Activated CD8-positive, alpha-beta T cell treated with anti-CD3 and anti-CD28 coated beads for 36 hours (primary cell): ENCODE measurements around the gene PRDM2. TPM values are rescaled to one million over a fixed set of nuclear protein-coding genes. Genes with fewer than 3 reads are reported as not detected.
A peak's percentile ranks its signal among the peaks of the same experiment; 100 is the strongest.

Experiments
- ATAC-seq: fragments of 200-7000 bp; cut with Tn5 transposase; one replicate; pipeline ENCODE4 v1.10.0; 2021; ENCODE audit warnings: mild to moderate bottlenecking, moderate library complexity
- CTCF ChIA-PET: fragments of 350-600 bp; sonication (Branson Sonifier 250); formaldehyde crosslinking; loops from one replicate; lab custom pipeline; 2021; ENCODE audit warnings: antibody characterized with exemption; lab: Charles Lee
- POLR2A ChIA-PET: fragments of 350-600 bp; sonication (Branson Sonifier 250); formaldehyde crosslinking; loops from one replicate; lab custom pipeline; 2021; ENCODE audit warnings: antibody characterized with exemption; lab: Charles Lee
- DNase-seq: peaks from one replicate; pipeline ENCODE4 v3.0.0-alpha.2; 2020
- H3K27ac Mint-ChIP-seq: one replicate; pipeline ENCODE4 v1.8.0; 2021; ENCODE audit warnings: mild to moderate bottlenecking, mixed read lengths
- H3K27me3 Mint-ChIP-seq: one replicate; pipeline ENCODE4 v1.8.0; 2021; ENCODE audit warnings: mixed read lengths
- H3K36me3 Mint-ChIP-seq: one replicate; pipeline ENCODE4 v1.8.0; 2021; ENCODE audit warnings: low read depth, mixed read lengths
- H3K4me1 Mint-ChIP-seq: one replicate; pipeline ENCODE4 v1.8.0; 2021; ENCODE audit warnings: low read depth, mixed read lengths
- H3K4me3 Mint-ChIP-seq: one replicate; pipeline ENCODE4 v1.8.0; 2021; ENCODE audit warnings: mild to moderate bottlenecking, moderate library complexity, mixed read lengths
- H3K9me3 Mint-ChIP-seq: one replicate; pipeline ENCODE4 v1.8.0; 2021; ENCODE audit warnings: mixed read lengths
- intact Hi-C: fragments of 100-400 bp; cut with micrococcal nuclease; formaldehyde crosslinking; loops from one replicate; pipeline ENCODE4 v1.10.0; 2022
- total RNA-seq, 2 experiments: library from RNA; stranded (reverse); gene quantifications; one replicate each; pipeline ENCODE4 v1.2.3, GENCODE V29; 2021
- TF ChIP-seq, protein P1 (sequence below): fragments of 200-600 bp; IDR thresholded peaks from one replicate; pipeline ENCODE4 v1.8.0; 2022; ENCODE audit warnings: antibody characterized with exemption, mild to moderate bottlenecking

Gene PRDM2
- total RNA-seq, 2 experiments from 2014 or later, result 41.2 to 43.6 TPM

GRCh38 chr1:13722808-13723360 lies 22.9 kb downstream of the PRDM2 start:
- CTCF ChIA-PET, result interaction anchor here (1.5 kb wide), 1 partner anchor 18 kb away, joined by 4 read pairs; no protein-coding TSS in a partner anchor

DNA sequence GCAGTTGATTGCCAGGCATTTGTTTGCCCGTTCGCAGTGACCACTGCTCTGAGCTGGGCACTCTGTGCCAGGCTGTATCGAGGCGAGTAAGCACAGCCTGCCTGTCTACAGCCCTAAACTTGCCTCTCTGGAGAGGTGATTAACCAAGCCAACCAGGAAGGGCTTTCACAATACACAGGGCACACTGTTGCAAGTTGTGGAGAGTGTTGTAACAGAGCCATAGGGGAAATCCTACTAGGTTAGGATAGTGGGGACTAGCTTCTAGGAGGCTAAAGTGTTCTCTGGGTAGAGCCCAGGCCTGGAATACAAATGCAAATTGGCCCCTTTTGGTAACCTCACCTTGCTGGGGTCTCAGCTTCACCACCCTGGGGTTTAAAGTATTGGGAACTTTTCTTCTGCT lies 23.8 kb downstream of the PRDM2 start:
- intact Hi-C loops, result no loop called here
- Mint-ChIP-seq H3K4me3 (no peak overlapping the region), H3K27me3 (no peaks in the 10 kb centered on the region), H3K27ac (peak overlapping the region; percentile 25), H3K9me3 (no peaks in the 10 kb centered on the region), H3K4me1 (peaks cover 60% of the 10 kb centered on the region), H3K36me3 (peaks cover 11% of the 10 kb centered on the region)
- TF ChIP-seq, protein P1, sequence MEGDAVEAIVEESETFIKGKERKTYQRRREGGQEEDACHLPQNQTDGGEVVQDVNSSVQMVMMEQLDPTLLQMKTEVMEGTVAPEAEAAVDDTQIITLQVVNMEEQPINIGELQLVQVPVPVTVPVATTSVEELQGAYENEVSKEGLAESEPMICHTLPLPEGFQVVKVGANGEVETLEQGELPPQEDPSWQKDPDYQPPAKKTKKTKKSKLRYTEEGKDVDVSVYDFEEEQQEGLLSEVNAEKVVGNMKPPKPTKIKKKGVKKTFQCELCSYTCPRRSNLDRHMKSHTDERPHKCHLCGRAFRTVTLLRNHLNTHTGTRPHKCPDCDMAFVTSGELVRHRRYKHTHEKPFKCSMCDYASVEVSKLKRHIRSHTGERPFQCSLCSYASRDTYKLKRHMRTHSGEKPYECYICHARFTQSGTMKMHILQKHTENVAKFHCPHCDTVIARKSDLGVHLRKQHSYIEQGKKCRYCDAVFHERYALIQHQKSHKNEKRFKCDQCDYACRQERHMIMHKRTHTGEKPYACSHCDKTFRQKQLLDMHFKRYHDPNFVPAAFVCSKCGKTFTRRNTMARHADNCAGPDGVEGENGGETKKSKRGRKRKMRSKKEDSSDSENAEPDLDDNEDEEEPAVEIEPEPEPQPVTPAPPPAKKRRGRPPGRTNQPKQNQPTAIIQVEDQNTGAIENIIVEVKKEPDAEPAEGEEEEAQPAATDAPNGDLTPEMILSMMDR, result no peak
- ATAC-seq (no peak), DNase-seq (no peak)
- ChIA-PET POLR2A (interaction anchor here (1.0 kb wide), 1 partner anchor 16 kb away, joined by 3 read pairs; no protein-coding TSS in a partner anchor), CTCF (interaction anchor here (3.6 kb wide), 1 partner anchor 8 kb away, joined by 27 read pairs; no protein-coding TSS in a partner anchor)

More at GRCh38 chr1:13722808-13723360, 22.9 kb downstream of the PRDM2 start:
- no peak overlapping the region for H3K4me3 Mint-ChIP-seq
- POLR2A ChIA-PET, result no interaction called here
- peaks cover 55% of the 10 kb centered on the region for H3K4me1 Mint-ChIP-seq
- H3K36me3 Mint-ChIP-seq, result peaks cover 19% of the 10 kb centered on the region
- no peak for ATAC-seq
- TF ChIP-seq, protein P1, result no peak
- DNase-seq, result no peak
- H3K27ac Mint-ChIP-seq, result peak overlapping the region; percentile 14
- H3K9me3 Mint-ChIP-seq, result no peaks in the 10 kb centered on the region
- intact Hi-C loops, result no loop called here
- H3K27me3 Mint-ChIP-seq, result no peaks in the 10 kb centered on the region

GRCh38 chr1:13725714-13726175 lies 25.8 kb downstream of the PRDM2 start:
- H3K4me1 Mint-ChIP-seq, result peaks cover 67% of the 10 kb centered on the region
- peaks cover 6% of the 10 kb centered on the region for H3K36me3 Mint-ChIP-seq
- TF ChIP-seq, protein P1, result peak; percentile 65
- no peak overlapping the region for H3K4me3 Mint-ChIP-seq
- ChIA-PET POLR2A (interaction anchor here (0.7 to 2.1 kb wide), 8 partner anchors 9 to 30 kb away, joined by 3 to 7 read pairs (median 3); no protein-coding TSS in a partner anchor), CTCF (interaction anchor here (0.9 to 3.6 kb wide), 19 partner anchors 9 to 136 kb away, joined by 3 to 27 read pairs (median 8); partner anchors contain the start of gene PRDM2)
- peak; percentile 60 for ATAC-seq
- peak overlapping the region; percentile 21 for H3K27ac Mint-ChIP-seq
- DNase-seq, result peak; percentile 77
- intact Hi-C loops, result loop anchor here (1.0 kb wide), 1 partner anchor 60 kb away; no protein-coding TSS in a partner anchor
- H3K27me3 Mint-ChIP-seq, result no peaks in the 10 kb centered on the region
- no peaks in the 10 kb centered on the region for H3K9me3 Mint-ChIP-seq

GRCh38 chr1:13728091-13728715 lies 28.2 kb downstream of the PRDM2 start:
- intact Hi-C loops, result no loop called here
- Mint-ChIP-seq H3K4me3 (no peak overlapping the region), H3K36me3 (peaks cover 17% of the 10 kb centered on the region), H3K9me3 (no peaks in the 10 kb centered on the region), H3K4me1 (peaks cover 80% of the 10 kb centered on the region), H3K27ac (peak overlapping the region; percentile 77), H3K27me3 (no peaks in the 10 kb centered on the region)
- TF ChIP-seq, protein P1, result no peak
- CTCF ChIA-PET, result interaction anchor here (1.0 to 2.1 kb wide), 5 partner anchors 9 to 62 kb away, joined by 3 to 9 read pairs (median 5); no protein-coding TSS in a partner anchor
- POLR2A ChIA-PET, result interaction anchor here (0.6 to 1.5 kb wide), 3 partner anchors 9 to 54 kb away, joined by 3 to 4 read pairs (median 3); no protein-coding TSS in a partner anchor
- ATAC-seq (no peak), DNase-seq (no peak)
